Body of pancreas (tissue), 4 donors: Measurements from ENCODE around the gene UGT2B17. TPM values are rescaled to one million over a fixed set of nuclear protein-coding genes. Genes with fewer than 3 reads are reported as not detected.

Experiments
- ATAC-seq: fragments of 150-250 bp; one replicate; pipeline ENCODE4 v1.9.1; 2016
- DNase-seq, 4 donors: peaks; one replicate each; pipeline ENCODE4 v3.0.0-alpha.2; 2019
- H3K27ac ChIP-seq, 4 donors: fragments of 200-600 bp; sonication (generic); 1 replicate in 3 of 4; 2 replicates in 1 of 4; pipeline versions ENCODE4 v1.5.1 to v1.6.1; 2016 to 2019; ENCODE audit warnings: mild to moderate bottlenecking in 1 of 4, mixed read lengths in 1 of 4, moderate library complexity in 1 of 4
- H3K27me3 ChIP-seq, 2 donors: fragments of 200-600 bp; sonication (generic); one replicate each; pipeline ENCODE4 v1.6.0; 2016; ENCODE audit warnings: mild to moderate bottlenecking in 1 of 2
- H3K36me3 ChIP-seq, 2 donors: fragments of 200-600 bp; sonication (generic); replicated peaks in 1 of 2; 2 replicates each; pipeline ENCODE4 v1.5.1; 2016; ENCODE audit warnings: low read depth in 2 of 2; ENCODE audit not compliant: insufficient read depth in 1 of 2
- H3K4me1 ChIP-seq: fragments of 200-600 bp; sonication (generic); one replicate; pipeline ENCODE4 v1.6.0; 2016
- H3K4me3 ChIP-seq, 2 donors: fragments of 200-600 bp; sonication (generic); 1 replicate in 1 of 2; 2 replicates in 1 of 2; pipeline ENCODE4 v1.5.1; 2016 to 2019
- H3K9me3 ChIP-seq, 3 donors: fragments of 200-600 bp; sonication (generic); 1 replicate in 2 of 3; 2 replicates in 1 of 3; pipeline ENCODE4 v1.5.1; 2016
- POLR2A ChIP-seq, 3 donors: fragments of 450-650 bp; IDR thresholded peaks; one replicate each; pipeline ENCODE4 v1.6.1; 2016; ENCODE audit warnings: antibody characterized with exemption in 3 of 3, mild to moderate bottlenecking in 2 of 3
- WGBS, 2 donors: methylation state at CpG; one replicate each; pipeline ENCODE4 v1.1.5; 2017; 5-methylcytosine and 5-hydroxymethylcytosine counted together
- intact Hi-C: fragments of 100-400 bp; cut with DNase I; formaldehyde crosslinking; loops from one replicate; pipeline ENCODE4 v1.15.1; 2023
- total RNA-seq, 2 donors: library from RNA; depleted of rRNA; stranded (reverse); fragments of >200 nt; gene quantifications; one replicate each; pipeline ENCODE4 v1.1.0, GENCODE V29; 2016
- TF ChIP-seq, protein P1 (sequence below), 7 experiments: fragments of 450-650 bp in 4 of 7; fragments of 200-600 bp in 3 of 7; sonication (generic) in 3 of 7; IDR thresholded peaks; one replicate each; pipeline ENCODE4 v1.5.1; 2016 to 2019; ENCODE audit warnings: antibody characterized with exemption in 7 of 7

Gene UGT2B17
- total RNA-seq, 2 donors from 2014 or later, result not detected

DNA sequence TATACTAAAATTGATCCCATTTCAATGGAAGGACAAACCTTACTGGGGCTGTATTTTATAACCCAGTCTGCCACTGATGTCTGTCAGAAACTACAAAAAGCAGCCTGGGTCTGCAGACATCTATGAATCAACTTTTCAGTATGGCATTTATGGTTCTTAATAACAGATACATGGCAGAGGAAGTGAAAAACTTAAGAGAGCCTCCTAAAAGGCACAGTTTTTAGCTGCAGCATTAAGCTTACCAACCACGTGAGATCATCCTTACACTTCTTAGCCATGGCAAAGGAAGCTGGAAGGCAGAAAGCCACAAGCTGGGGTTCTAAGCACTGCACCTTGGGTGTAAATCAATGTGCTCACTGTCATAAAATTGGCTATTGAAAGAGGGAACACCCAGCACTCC, 16.6 kb upstream of the UGT2B17 start:
- Histone ChIP-seq H3K36me3 (no peaks in the 10 kb centered on the region), H3K4me1 (peaks cover 11% of the 10 kb centered on the region), H3K27me3 (no peaks in the 10 kb centered on the region), H3K9me3 (no peaks in the 10 kb centered on the region), H3K27ac (no peak overlapping the region), H3K4me3 (no peak overlapping the region)
- TF ChIP-seq, protein P1, sequence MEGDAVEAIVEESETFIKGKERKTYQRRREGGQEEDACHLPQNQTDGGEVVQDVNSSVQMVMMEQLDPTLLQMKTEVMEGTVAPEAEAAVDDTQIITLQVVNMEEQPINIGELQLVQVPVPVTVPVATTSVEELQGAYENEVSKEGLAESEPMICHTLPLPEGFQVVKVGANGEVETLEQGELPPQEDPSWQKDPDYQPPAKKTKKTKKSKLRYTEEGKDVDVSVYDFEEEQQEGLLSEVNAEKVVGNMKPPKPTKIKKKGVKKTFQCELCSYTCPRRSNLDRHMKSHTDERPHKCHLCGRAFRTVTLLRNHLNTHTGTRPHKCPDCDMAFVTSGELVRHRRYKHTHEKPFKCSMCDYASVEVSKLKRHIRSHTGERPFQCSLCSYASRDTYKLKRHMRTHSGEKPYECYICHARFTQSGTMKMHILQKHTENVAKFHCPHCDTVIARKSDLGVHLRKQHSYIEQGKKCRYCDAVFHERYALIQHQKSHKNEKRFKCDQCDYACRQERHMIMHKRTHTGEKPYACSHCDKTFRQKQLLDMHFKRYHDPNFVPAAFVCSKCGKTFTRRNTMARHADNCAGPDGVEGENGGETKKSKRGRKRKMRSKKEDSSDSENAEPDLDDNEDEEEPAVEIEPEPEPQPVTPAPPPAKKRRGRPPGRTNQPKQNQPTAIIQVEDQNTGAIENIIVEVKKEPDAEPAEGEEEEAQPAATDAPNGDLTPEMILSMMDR (IDR thresholded peaks at IDR 0.05), result no peak
- no peak for TF ChIP-seq POLR2A (IDR thresholded peaks at IDR 0.05)
- DNase-seq, result no peak
- no peak for ATAC-seq
- intact Hi-C loops, result no loop called here
- whole genome bisulfite sequencing, 2 donors, result 63 to 100% methylated on average over 1 of the region's 1 CpG

DNA sequence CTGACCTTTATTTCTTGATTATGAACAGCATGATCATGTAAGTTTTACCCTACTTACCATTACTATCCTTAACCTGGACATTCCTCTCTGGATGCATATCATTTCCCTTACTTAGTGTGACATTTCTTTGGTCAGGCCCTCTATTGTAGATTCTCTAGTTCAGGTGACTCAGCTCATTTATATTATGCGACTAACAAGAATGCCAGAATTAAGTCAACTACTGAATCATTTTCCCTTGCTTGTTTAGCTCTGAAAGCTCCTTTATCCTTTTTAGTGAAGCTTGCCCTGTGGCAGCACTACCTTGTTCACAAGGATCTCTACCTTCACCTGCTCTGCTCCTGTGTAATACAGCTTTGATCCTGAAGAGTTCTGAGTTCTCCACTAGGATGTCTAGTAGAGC, 15.1 kb upstream of the UGT2B17 start:
- H3K27ac ChIP-seq, result no peak overlapping the region
- H3K4me3 ChIP-seq, result no peak overlapping the region
- no peaks in the 10 kb centered on the region for H3K27me3 ChIP-seq
- 79 to 90% methylated on average over 1 of the region's 1 CpG for WGBS, 2 donors
- intact Hi-C loops, result no loop called here
- ATAC-seq (no peak), DNase-seq (no peak)
- no peaks in the 10 kb centered on the region for H3K9me3 ChIP-seq
- peaks cover 11% of the 10 kb centered on the region for H3K4me1 ChIP-seq
- TF ChIP-seq, protein P1 (IDR thresholded peaks at IDR 0.05), result no peak
- no peak for TF ChIP-seq POLR2A (IDR thresholded peaks at IDR 0.05)
- H3K36me3 ChIP-seq, result no peaks in the 10 kb centered on the region

DNA sequence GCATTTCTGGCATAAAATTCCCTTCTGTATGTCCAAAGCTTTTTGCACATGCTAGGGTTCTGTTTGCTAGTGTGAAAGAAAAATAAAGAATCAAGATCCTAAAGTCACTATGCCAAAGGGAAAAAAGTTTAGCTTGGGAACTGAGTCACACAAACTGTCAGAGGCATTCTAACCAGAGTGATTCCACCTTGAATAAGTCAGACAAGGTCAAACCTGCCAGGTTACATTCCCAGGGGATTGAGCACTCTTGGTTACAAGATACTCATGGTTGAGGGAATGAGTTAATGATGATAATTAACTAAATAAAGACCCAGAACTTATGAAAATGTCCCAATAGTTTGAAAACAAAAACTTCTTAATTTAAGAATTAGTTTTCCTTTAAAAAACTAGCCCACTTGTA, 13.7 kb upstream of the UGT2B17 start:
- ATAC-seq (no peak), DNase-seq (no peak)
- Histone ChIP-seq H3K27ac (no peak overlapping the region), H3K4me3 (no peak overlapping the region), H3K36me3 (no peaks in the 10 kb centered on the region), H3K4me1 (peaks cover 11% of the 10 kb centered on the region), H3K9me3 (no peaks in the 10 kb centered on the region), H3K27me3 (no peaks in the 10 kb centered on the region)
- no peak for TF ChIP-seq POLR2A (IDR thresholded peaks at IDR 0.05)
- TF ChIP-seq, protein P1 (IDR thresholded peaks at IDR 0.05), result no peak
- intact Hi-C loops, result no loop called here

DNA sequence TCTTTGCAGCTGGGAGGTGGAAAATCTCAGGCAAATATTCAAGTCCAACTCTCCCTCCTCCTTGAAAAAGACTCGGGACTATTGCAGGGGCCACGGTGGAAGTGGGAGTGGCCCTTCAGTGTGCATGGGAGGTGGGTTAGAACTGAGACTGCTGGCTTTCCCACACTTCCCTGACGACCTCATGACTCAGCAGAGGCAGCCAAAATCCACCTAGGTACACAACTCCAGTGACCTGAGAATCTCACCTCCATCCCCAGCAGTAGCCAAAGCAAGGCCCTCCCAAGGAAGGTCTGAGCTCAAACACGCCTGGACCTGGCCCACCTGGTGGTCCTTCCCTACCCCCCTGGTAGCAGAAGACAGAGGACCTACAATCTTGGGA, 6.2 kb upstream of the UGT2B17 start:
- Histone ChIP-seq H3K36me3 (no peaks in the 10 kb centered on the region), H3K9me3 (no peaks in the 10 kb centered on the region), H3K4me1 (no peaks in the 10 kb centered on the region), H3K27ac (no peak overlapping the region), H3K4me3 (no peak overlapping the region), H3K27me3 (no peaks in the 10 kb centered on the region)
- intact Hi-C loops, result no loop called here
- WGBS, 2 donors, result 74 to 85% methylated on average over 4 of the region's 4 CpGs
- TF ChIP-seq, protein P1 (IDR thresholded peaks at IDR 0.05), result no peak
- TF ChIP-seq POLR2A (IDR thresholded peaks at IDR 0.05), result no peak
- ATAC-seq (no peak), DNase-seq (no peak)

DNA sequence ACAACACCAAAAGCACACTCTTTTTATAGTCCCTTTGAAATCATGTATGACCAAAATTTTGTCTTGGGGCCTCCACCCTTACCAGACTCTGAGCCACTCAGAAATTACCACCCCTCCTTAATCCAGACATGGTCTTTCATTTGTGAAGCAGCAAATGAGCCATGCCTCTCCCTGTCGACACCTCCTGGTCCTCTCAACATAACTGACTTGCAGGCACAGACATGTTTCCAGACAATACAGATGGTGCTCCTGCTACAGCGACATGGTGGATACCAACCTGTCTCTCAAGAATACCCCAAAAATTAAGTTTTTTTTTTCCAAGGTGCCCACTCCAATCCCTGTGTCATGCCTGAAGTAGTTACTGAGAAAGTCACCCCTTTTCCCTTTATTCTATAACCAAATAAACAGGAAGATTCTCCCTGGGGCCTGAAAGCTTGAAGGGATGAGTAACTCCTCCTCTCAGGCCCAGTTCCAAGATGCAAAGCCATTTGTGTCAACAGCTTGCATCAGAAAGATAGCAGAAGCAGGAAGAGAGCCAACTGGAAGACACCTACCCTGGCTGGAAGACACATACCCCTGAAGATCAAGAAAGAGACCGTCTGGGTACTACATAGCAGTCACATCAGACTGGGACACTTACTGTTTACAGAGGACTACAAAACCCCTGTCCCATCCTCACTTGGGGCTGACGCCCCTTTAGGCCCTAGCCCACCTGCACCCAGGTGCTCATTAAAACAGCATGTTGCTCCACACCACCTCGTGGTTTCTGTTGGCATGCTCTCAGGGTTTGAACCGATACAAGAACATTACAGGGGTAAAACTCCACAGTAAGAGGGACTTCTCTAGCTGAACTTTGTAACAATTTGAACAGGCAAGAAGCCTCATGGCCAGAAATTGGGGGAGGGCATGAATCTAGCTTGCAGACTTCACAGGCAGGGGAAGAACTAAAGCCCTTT, 5.5 kb upstream of the UGT2B17 start:
- ATAC-seq (no peak), DNase-seq (no peak)
- 89 to 100% methylated on average over 5 to 6 of the region's 6 CpGs for WGBS, 2 donors
- intact Hi-C loops, result no loop called here
- no peaks in the 10 kb centered on the region for H3K4me1 ChIP-seq
- H3K9me3 ChIP-seq, result no peaks in the 10 kb centered on the region
- H3K27ac ChIP-seq, result no peak overlapping the region
- no peaks in the 10 kb centered on the region for H3K27me3 ChIP-seq
- TF ChIP-seq, protein P1 (IDR thresholded peaks at IDR 0.05), result no peak
- no peak for TF ChIP-seq POLR2A (IDR thresholded peaks at IDR 0.05)
- H3K36me3 ChIP-seq, result no peaks in the 10 kb centered on the region
- no peak overlapping the region for H3K4me3 ChIP-seq
